ENCODE results near the gene ANO9. TPM values are rescaled to one million over a fixed set of nuclear protein-coding genes. Genes with fewer than 3 reads are reported as not detected.

Gene ANO9
- total and polyA plus RNA-seq, 9 donors: 0.09 to 5.6 (median 0.37) TPM

- Histone ChIP-seq H3K4me3 (ENCODE audit: low read length) (no peak overlapping the region), H3K4me1 (ENCODE audit: control insufficient read depth, insufficient read depth, low read length) (peaks cover 2% of the 10 kb centered on the region), H3K9me3 (replicated peaks; ENCODE audit: control insufficient read depth, low read depth, low read length) (peaks cover 9% of the 10 kb centered on the region), H3K27me3 (ENCODE audit: control insufficient read depth, insufficient read depth, low read length) (no peaks in the 10 kb centered on the region), H3K27ac (ENCODE audit: low read length) (no peak overlapping the region), H3K36me3 (ENCODE audit: control insufficient read depth, insufficient read depth, low read length) (peaks cover 19% of the 10 kb centered on the region)
- no peak for DNase-seq
- 91% methylated on average over 22 of the region's 23 CpGs for WGBS (ENCODE audit: insufficient coverage)
These were observed 44.4 kb upstream of the ANO9 start for GRCh38 chr11:486189-486588.

DNA sequence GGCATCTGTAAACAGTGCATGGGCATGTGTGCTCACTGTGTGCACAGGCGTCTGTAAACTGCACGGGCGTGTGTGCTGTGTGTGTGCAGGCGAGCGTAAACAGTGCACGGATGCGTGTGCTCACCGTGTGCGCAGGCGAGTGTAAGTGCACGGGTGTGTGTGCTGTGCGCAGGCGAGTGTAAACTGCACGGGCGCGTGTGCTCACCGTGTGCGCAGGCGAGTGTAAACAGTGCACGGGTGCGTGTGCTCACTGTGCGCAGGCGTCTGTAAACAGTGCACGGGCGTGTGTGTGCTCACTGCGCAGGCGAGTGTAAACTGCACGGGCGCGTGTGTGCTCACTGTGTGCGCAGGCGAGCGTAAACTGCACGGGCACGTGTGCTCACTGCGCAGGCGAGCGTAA is 42.8 kb upstream of the ANO9 start:
- no peak overlapping the region for H3K4me3 ChIP-seq (ENCODE audit: low read length)
- no peaks in the 10 kb centered on the region for H3K27me3 ChIP-seq (ENCODE audit: control insufficient read depth, insufficient read depth, low read length)
- H3K9me3 ChIP-seq (replicated peaks; ENCODE audit: control insufficient read depth, low read depth, low read length): peaks cover 9% of the 10 kb centered on the region
- H3K36me3 ChIP-seq (ENCODE audit: control insufficient read depth, insufficient read depth, low read length): peaks cover 5% of the 10 kb centered on the region
- peaks cover 5% of the 10 kb centered on the region for H3K4me1 ChIP-seq (ENCODE audit: control insufficient read depth, insufficient read depth, low read length)
- H3K27ac ChIP-seq (ENCODE audit: low read length): no peak overlapping the region
- 96% methylated on average over 38 of the region's 38 CpGs for WGBS (ENCODE audit: insufficient coverage)
- no peak for DNase-seq

DNA sequence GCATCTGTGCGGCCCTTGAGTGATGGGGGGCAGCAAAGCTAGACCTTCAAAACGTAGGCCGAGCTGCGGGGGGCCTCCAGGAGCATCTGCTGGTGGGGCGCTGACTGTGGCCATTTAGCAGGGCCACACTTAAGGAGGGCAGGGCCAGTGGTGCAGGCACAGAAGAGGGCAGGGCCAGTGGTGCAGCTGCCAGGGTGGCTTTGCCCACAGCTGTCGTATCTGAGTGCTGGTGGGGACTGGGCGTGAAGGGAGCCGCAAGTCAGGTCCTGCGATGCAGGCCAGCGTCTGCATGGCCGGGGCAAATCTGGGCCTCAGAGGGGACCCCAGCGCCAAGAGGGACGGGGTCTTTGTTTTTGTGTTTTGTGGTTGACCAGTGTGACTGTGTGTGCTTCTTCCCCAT is 37.5 kb upstream of the ANO9 start:
- Histone ChIP-seq H3K4me3 (ENCODE audit: low read length) (no peak overlapping the region), H3K4me1 (ENCODE audit: control insufficient read depth, insufficient read depth, low read length) (peaks cover 29% of the 10 kb centered on the region), H3K36me3 (ENCODE audit: control insufficient read depth, insufficient read depth, low read length) (peaks cover 5% of the 10 kb centered on the region), H3K9me3 (replicated peaks; ENCODE audit: control insufficient read depth, low read depth, low read length) (peaks cover 9% of the 10 kb centered on the region), H3K27me3 (ENCODE audit: control insufficient read depth, insufficient read depth, low read length) (no peaks in the 10 kb centered on the region), H3K27ac (ENCODE audit: low read length) (peak overlapping the region; percentile 13)
- peak; percentile 49 for DNase-seq
- 83% methylated on average over 7 of the region's 13 CpGs for WGBS (ENCODE audit: insufficient coverage)

- H3K4me3 ChIP-seq (ENCODE audit: low read length): no peak overlapping the region
- H3K27me3 ChIP-seq (ENCODE audit: control insufficient read depth, insufficient read depth, low read length): no peaks in the 10 kb centered on the region
- H3K9me3 ChIP-seq (replicated peaks; ENCODE audit: control insufficient read depth, low read depth, low read length): no peaks in the 10 kb centered on the region
- no peak overlapping the region for H3K27ac ChIP-seq (ENCODE audit: low read length)
- no peak for DNase-seq
- peaks cover 29% of the 10 kb centered on the region for H3K4me1 ChIP-seq (ENCODE audit: control insufficient read depth, insufficient read depth, low read length)
- WGBS (ENCODE audit: insufficient coverage): 46% methylated on average over 13 of the region's 16 CpGs
- peaks cover 5% of the 10 kb centered on the region for H3K36me3 ChIP-seq (ENCODE audit: control insufficient read depth, insufficient read depth, low read length)
These were observed 35.4 kb upstream of the ANO9 start for GRCh38 chr11:477052-477715.

DNA sequence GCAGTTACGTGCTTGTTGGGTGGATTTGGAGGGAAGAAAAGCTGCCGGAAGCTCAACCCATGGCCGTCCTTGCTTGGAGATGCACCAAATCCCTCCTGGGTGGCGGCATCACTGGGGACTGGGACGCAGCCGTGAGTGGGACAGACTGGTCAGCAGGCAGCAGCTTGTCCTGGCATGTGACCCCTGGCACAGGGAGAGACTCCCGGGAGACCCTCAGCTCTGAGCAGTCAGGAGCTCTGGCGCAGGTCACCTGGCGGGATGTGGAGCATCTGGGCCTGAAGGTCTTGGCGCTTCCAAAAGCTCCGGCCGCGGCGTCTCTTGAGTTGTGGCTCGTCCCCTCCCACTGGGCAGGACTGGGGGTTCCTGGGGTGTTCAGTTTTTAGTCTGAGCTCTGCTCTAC is 34.6 kb upstream of the ANO9 start:
- no peaks in the 10 kb centered on the region for H3K9me3 ChIP-seq (replicated peaks; ENCODE audit: control insufficient read depth, low read depth, low read length)
- no peak overlapping the region for H3K27ac ChIP-seq (ENCODE audit: low read length)
- no peaks in the 10 kb centered on the region for H3K27me3 ChIP-seq (ENCODE audit: control insufficient read depth, insufficient read depth, low read length)
- DNase-seq: no peak
- WGBS (ENCODE audit: insufficient coverage): 85% methylated on average over 14 of the region's 15 CpGs
- H3K4me3 ChIP-seq (ENCODE audit: low read length): no peak overlapping the region
- peaks cover 29% of the 10 kb centered on the region for H3K4me1 ChIP-seq (ENCODE audit: control insufficient read depth, insufficient read depth, low read length)
- peaks cover 5% of the 10 kb centered on the region for H3K36me3 ChIP-seq (ENCODE audit: control insufficient read depth, insufficient read depth, low read length)

DNA sequence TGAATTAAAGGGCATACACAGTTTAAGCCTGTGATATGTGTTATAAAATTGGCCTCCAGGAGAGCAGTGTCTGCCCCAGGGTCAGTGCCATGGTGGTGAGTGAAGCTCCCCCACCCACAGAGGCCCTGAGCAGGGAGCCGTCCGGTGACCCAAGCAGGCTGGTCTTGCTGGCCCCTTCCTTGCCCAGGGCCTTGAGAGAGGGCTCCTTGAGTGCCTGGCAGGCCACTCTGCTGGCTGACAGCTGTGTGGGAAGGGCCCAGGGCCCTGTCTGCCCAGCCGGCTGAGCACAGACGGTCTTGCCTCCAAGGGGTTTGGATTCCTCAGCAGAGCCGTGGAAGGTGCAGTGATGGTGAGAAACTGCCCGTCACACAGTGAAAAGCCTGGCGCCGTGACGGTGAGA is 34.1 kb upstream of the ANO9 start:
- no peaks in the 10 kb centered on the region for H3K27me3 ChIP-seq (ENCODE audit: control insufficient read depth, insufficient read depth, low read length)
- no peaks in the 10 kb centered on the region for H3K9me3 ChIP-seq (replicated peaks; ENCODE audit: control insufficient read depth, low read depth, low read length)
- WGBS (ENCODE audit: insufficient coverage): 70% methylated on average over 4 of the region's 9 CpGs
- H3K4me3 ChIP-seq (ENCODE audit: low read length): no peak overlapping the region
- peaks cover 29% of the 10 kb centered on the region for H3K4me1 ChIP-seq (ENCODE audit: control insufficient read depth, insufficient read depth, low read length)
- DNase-seq: no peak
- peaks cover 5% of the 10 kb centered on the region for H3K36me3 ChIP-seq (ENCODE audit: control insufficient read depth, insufficient read depth, low read length)
- no peak overlapping the region for H3K27ac ChIP-seq (ENCODE audit: low read length)

DNA sequence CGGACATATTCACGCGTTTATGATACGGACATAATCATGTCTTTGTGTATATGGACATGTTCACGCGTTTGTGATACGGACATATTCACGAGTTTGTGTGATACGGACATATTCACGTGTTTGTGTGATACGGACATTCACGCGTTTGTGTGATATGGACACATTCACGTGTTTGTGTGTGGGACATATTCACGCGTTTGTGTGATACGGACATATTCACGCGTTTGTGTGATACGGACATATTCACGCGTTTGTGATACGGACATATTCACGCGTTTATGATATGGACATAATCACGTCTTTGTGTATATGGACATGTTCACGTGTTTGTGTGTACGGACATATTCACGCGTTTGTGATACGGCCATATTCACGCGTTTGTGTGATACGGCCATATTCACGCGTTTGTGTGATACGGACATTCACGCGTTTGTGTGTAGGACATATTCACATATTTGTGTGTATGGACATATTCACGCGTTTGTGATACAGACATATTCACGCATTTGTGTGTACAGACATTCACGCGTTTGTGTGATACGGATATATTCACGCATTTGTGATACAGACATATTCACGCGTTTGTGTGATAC is 33.2 kb upstream of the ANO9 start:
- peaks cover 33% of the 10 kb centered on the region for H3K4me1 ChIP-seq (ENCODE audit: control insufficient read depth, insufficient read depth, low read length)

GRCh38 chr11:473962-474785 is 32.4 kb upstream of the ANO9 start:
- Histone ChIP-seq H3K27me3 (ENCODE audit: control insufficient read depth, insufficient read depth, low read length) (no peaks in the 10 kb centered on the region), H3K36me3 (ENCODE audit: control insufficient read depth, insufficient read depth, low read length) (peaks cover 5% of the 10 kb centered on the region), H3K27ac (ENCODE audit: low read length) (no peak overlapping the region), H3K4me1 (ENCODE audit: control insufficient read depth, insufficient read depth, low read length) (peaks cover 27% of the 10 kb centered on the region), H3K9me3 (replicated peaks; ENCODE audit: control insufficient read depth, low read depth, low read length) (no peaks in the 10 kb centered on the region), H3K4me3 (ENCODE audit: low read length) (no peak overlapping the region)
- 60% methylated on average over 9 of the region's 22 CpGs for WGBS (ENCODE audit: insufficient coverage)
- no peak for DNase-seq

More for the DNA sequence above, 33.2 kb upstream of the ANO9 start:
- WGBS (ENCODE audit: insufficient coverage): 96% methylated on average over 48 of the region's 48 CpGs
- Histone ChIP-seq H3K9me3 (replicated peaks; ENCODE audit: control insufficient read depth, low read depth, low read length) (no peaks in the 10 kb centered on the region), H3K27me3 (ENCODE audit: control insufficient read depth, insufficient read depth, low read length) (no peaks in the 10 kb centered on the region), H3K36me3 (ENCODE audit: control insufficient read depth, insufficient read depth, low read length) (peaks cover 5% of the 10 kb centered on the region), H3K27ac (ENCODE audit: low read length) (no peak overlapping the region), H3K4me3 (ENCODE audit: low read length) (no peak overlapping the region)
- DNase-seq: no peak

DNA sequence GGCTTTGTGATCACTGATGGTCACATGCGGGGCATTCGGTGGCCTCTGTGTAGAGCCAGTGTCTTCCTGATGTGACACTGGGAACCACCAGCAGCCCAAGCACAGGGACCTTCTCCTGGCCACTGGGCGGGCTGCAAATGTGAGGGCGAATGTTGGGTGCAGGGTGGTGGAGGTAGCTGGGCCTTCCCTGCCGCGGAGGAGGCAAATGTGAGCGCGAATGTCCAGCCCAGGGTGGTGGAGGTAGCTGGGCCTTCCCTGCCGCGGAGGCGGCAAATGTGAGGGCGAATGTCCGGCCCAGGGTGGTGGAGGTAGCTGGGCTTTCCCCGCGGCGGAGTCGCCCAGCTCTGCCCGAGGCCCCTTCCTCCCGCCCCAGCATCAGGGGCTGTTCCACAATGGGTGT is 31.6 kb upstream of the ANO9 start:
- H3K9me3 ChIP-seq (replicated peaks; ENCODE audit: control insufficient read depth, low read depth, low read length): no peaks in the 10 kb centered on the region
- 88% methylated on average over 19 of the region's 19 CpGs for WGBS (ENCODE audit: insufficient coverage)
- H3K27ac ChIP-seq (ENCODE audit: low read length): no peak overlapping the region
- DNase-seq: no peak
- H3K4me3 ChIP-seq (ENCODE audit: low read length): no peak overlapping the region
- H3K36me3 ChIP-seq (ENCODE audit: control insufficient read depth, insufficient read depth, low read length): no peaks in the 10 kb centered on the region
- no peaks in the 10 kb centered on the region for H3K27me3 ChIP-seq (ENCODE audit: control insufficient read depth, insufficient read depth, low read length)
- peaks cover 23% of the 10 kb centered on the region for H3K4me1 ChIP-seq (ENCODE audit: control insufficient read depth, insufficient read depth, low read length)

DNA sequence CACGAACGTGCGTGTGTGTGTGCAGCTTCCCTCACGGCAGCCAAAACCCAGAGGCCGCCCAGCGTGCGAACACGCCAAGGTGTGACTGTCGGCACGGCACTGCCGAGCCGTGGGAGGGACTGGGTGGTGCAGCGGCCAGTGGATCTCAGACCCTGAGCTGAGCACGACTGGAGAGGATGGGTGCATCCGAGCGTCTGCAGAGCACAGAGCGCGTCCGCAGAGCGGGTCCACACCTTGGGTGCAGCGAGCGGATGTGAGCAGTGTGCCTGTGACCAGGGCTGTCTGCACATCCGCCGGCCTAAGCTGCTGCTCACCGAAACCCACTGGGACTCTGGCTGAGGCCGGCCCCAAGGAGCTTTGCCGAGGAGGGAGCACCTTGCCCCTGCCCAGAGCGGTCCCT is 31.0 kb upstream of the ANO9 start:
- no peaks in the 10 kb centered on the region for H3K9me3 ChIP-seq (replicated peaks; ENCODE audit: control insufficient read depth, low read depth, low read length)
- H3K4me3 ChIP-seq (ENCODE audit: low read length): no peak overlapping the region
- peaks cover 28% of the 10 kb centered on the region for H3K4me1 ChIP-seq (ENCODE audit: control insufficient read depth, insufficient read depth, low read length)
- no peak for DNase-seq
- H3K27ac ChIP-seq (ENCODE audit: low read length): no peak overlapping the region
- no peaks in the 10 kb centered on the region for H3K36me3 ChIP-seq (ENCODE audit: control insufficient read depth, insufficient read depth, low read length)
- 91% methylated on average over 28 of the region's 28 CpGs for WGBS (ENCODE audit: insufficient coverage)
- H3K27me3 ChIP-seq (ENCODE audit: control insufficient read depth, insufficient read depth, low read length): no peaks in the 10 kb centered on the region
